ENCODE measurements around the gene FAM47E.

GRCh38 chr4:76203541-76203940 lies 48.0 kb upstream of the FAM47E start:
- TF ChIP-seq, protein P1, sequence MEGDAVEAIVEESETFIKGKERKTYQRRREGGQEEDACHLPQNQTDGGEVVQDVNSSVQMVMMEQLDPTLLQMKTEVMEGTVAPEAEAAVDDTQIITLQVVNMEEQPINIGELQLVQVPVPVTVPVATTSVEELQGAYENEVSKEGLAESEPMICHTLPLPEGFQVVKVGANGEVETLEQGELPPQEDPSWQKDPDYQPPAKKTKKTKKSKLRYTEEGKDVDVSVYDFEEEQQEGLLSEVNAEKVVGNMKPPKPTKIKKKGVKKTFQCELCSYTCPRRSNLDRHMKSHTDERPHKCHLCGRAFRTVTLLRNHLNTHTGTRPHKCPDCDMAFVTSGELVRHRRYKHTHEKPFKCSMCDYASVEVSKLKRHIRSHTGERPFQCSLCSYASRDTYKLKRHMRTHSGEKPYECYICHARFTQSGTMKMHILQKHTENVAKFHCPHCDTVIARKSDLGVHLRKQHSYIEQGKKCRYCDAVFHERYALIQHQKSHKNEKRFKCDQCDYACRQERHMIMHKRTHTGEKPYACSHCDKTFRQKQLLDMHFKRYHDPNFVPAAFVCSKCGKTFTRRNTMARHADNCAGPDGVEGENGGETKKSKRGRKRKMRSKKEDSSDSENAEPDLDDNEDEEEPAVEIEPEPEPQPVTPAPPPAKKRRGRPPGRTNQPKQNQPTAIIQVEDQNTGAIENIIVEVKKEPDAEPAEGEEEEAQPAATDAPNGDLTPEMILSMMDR (IDR thresholded peaks at IDR 0.05; ENCODE audit: borderline replicate concordance, extremely low read depth, low read length, poor library complexity, severe bottlenecking): no peak
- no peak for TF ChIP-seq EZH2 (IDR thresholded peaks at IDR 0.05; ENCODE audit: borderline replicate concordance, low read depth, low read length, severe bottlenecking)

All from DND-41 (cell line).